RPMI7951 (cell line): ENCODE results near the gene CACNG5. TPM values are rescaled to one million over a fixed set of nuclear protein-coding genes. Genes with fewer than 3 reads are reported as not detected.

Source experiments
- DNase-seq: peaks from one replicate; pipeline ENCODE4 v3.0.0-alpha.2; 2012; ENCODE audit warnings: low read depth
- total RNA-seq: library from RNA; depleted of rRNA; stranded (reverse); fragments of >200 nt; shearing (Covaris generic); gene quantifications from 2 replicates; pipeline ENCODE4 v1.2.3, GENCODE V29; 2014

The CACNG5 gene
- total RNA-seq, 1 experiment from 2014 or later: not detected

DNA sequence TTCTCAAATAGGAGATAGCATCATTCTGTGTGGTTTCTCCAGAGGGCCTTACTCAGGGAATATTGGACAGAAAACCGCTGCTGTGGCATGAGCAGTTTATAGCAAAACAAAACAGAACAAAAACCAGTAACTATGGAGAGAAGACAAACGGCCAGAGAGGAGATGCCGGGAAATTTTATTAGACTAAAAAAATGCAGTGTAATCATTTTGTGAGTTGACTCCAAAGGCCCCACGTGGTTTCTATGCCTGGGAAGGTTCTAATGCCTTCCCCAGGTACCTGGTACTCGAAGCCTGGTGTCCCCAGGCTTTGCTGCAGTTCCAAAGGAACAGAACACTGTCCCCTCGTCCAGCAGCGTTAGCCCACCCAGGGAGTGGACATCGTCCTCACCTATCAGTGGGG, 12.9 kb upstream of the CACNG5 start:
- no peak for DNase-seq

- no peak for DNase-seq
These were observed 8.1 kb upstream of the CACNG5 start for GRCh38 chr17:66826856-66827255.

- DNase-seq: peak; percentile 54
These were observed 5.5 kb upstream of the CACNG5 start for GRCh38 chr17:66829386-66829864.

DNA sequence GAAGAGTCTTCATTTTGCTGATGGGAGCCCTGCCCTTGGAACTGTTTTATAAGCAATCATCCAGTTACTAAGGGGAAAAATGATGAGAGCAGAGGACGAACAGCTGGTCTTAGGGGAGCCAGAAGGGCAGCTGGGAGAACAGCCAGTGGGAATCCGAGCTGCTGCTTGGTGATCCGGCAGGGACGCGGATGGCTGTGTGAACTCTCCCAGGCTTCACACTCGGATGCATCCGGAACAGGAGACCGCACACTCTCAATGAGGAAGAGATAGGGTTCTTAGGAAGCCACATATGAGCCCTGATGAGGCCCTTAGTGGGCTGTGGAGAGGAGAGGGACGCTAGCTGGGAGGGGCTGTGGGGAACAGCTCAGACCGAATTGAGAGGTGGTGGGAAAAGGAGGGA, 5.0 kb upstream of the CACNG5 start:
- DNase-seq: no peak

- no peak for DNase-seq
These were observed 4.5 kb upstream of the CACNG5 start for GRCh38 chr17:66830451-66830850.

DNA sequence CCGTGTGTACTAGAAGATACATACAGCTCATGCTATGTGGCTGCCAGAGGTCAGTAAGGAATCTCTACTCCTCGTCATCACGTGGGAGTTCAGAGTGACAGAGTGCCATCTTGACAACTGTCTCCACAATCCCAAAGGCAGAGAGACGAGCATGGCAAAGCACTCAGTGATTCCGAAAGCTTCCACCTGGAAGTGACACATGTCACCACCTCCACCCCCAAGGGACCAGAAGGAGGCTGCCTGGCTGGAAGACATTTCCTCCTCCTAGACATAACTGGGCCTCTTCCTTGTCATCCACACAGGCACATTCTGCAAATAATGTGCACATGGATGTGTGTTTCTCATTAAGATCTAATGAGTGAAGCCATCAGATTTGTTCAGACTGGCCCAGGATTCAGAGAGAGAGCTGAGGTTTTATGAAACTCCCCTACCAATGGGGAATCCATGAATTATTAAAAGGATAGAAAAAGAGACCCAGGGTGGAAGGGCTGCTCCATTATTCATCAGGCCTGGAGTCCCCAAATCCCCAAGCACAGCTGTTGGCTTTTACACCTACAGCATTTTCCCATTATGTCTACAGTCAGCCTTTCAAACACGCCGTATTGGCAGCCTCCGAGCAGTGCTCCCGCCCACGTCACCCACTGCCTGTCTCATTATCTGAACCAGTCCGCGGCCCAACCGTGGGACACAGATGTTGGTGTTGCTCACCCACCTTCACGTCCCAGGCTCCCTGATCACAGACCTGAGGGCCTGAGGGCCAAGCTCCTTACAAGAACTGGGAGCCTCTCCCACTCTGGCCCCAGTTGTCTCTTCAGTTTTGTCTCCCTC, 3.3 kb upstream of the CACNG5 start:
- no peak for DNase-seq

GRCh38 chr17:66833201-66833600, 1.7 kb upstream of the CACNG5 start:
- no peak for DNase-seq

- DNase-seq: no peak
These were observed 445 bp upstream of the CACNG5 start for GRCh38 chr17:66834426-66834918.

GRCh38 chr17:66835476-66835875, 559 bp downstream of the CACNG5 start:
- DNase-seq: no peak

DNA sequence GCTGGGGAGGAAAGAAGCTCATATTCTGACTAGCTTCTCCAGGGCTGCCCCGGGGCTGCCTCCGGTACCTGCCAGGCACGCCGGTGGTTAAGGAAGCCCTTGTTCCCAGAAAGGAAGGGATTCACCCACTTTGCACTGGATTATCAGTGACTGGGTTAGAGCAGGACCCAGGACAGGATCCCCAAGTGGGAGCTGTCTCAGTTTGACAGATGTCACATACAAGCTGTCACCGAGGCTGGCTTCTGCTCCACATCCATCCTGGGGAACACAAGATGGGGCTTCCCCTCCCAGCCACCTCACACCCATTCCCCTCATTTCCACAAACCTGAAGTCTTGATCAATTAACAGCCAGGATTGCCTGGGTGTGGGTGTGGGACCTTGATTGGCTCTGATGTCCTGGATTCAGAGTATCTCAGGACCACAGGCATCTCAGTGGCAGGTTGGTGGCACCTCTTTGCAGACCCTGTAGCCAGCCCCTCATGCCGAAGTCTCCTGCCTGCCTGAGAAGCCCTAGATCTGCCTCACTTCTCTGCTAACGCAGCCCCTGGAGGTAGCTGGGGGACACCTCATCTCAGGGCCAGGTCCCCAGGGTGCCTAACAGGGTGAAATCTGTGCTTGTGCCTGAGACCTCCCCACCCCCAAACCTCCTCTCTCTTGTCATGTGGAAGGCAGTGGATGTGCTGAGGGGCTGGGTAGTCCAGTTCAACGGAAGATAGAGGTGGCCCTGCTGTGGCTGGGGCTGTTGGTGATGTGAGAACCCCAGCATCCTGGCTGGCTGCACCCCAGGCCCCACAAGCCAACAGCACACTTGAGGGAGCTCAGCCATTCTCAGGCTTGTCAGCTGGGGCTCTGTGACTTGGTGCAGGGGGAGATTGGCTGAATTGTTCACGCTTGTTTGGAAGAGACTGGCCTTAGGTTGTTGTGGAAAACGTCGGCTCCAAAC, 1.4 kb downstream of the CACNG5 start:
- no peak for DNase-seq

- no peak for DNase-seq
These were observed 2.3 kb downstream of the CACNG5 start for GRCh38 chr17:66837226-66837625.

- no peak for DNase-seq
These were observed 3.2 kb downstream of the CACNG5 start for GRCh38 chr17:66837885-66838665.

GRCh38 chr17:66839616-66840015, 4.7 kb downstream of the CACNG5 start:
- DNase-seq: no peak

GRCh38 chr17:66840061-66840460, 5.1 kb downstream of the CACNG5 start:
- no peak for DNase-seq

GRCh38 chr17:66841328-66841727, 6.4 kb downstream of the CACNG5 start:
- DNase-seq: no peak

DNA sequence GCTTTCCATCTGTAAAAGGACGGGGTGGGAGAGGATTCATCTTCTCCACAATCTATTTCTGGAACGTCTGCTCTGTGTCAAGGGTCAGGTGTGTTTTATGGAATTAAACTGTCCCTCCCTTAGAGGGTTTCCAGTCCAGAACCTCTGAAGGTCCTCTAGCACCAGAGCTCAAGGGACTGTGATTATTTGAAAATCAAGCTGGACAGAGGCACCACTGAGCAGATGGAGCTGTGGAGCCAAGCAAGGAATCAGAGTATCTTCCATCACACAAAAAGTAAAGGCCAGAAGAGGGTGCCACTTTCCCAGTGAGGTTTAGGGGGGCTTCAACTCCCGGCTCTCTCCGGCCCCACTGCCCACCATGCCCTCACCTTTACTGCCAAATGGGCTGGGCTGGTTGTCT, 6.8 kb downstream of the CACNG5 start:
- no peak for DNase-seq

- DNase-seq: no peak
These were observed 7.6 kb downstream of the CACNG5 start for GRCh38 chr17:66842505-66842904.

DNA sequence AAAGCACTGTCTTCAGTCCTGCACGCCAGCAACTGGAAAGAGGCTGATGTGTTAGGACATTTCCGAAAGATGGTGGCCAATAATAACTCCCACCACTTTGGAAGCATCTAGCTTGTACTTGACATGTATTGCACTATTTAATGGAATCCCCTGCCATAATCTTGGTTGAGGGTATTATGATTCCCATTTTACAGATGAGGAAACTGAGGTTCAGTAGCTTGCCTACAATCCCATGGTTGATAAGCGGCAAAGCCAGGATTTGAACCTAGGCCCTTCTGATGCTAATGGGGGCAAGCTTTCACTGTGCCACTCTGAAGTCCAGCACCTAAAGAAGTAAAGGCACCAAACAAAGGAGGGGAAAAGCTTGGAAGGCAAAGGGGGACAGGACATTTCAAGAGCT, 8.0 kb downstream of the CACNG5 start:
- DNase-seq: no peak

DNA sequence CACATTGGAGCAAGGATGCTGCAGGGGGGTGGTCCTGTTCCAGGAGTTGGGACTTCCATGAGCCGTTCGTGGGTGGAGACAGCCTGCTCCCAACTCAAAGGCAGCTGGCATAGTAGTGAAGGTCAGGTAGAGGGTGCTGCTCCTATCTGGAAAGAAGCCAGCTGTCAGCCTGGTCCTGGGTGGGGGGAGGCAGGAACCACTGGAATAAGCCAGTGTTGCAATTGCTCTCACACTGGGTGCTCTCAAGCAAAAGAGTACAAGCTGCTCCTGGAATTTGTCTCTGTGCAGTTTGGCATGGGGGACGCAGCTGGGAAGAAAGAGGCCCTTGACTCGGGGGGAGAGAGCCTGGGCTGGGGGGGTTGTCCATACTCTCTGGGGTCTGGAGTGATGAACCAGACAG, 8.7 kb downstream of the CACNG5 start:
- no peak for DNase-seq

DNA sequence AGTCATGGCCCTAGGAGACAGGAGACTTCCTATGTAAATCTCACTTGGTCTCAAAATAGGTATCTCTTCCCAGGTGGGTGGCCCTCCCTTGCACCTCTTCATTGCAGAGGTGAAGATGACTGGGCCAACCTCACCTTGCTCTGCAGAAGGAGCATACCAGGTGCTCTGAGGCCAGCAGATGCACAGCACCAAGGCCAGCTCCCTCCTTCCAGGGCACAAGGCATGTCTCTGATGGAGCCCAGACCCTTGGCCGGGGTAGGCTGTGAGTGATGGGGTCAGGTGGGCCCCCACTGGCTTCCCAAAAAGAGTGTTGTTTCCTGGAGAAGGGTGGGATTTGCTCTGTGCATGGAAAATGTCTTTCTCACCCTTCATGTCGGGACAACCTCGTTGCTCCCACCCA, 12.8 kb downstream of the CACNG5 start:
- DNase-seq: no peak

DNA sequence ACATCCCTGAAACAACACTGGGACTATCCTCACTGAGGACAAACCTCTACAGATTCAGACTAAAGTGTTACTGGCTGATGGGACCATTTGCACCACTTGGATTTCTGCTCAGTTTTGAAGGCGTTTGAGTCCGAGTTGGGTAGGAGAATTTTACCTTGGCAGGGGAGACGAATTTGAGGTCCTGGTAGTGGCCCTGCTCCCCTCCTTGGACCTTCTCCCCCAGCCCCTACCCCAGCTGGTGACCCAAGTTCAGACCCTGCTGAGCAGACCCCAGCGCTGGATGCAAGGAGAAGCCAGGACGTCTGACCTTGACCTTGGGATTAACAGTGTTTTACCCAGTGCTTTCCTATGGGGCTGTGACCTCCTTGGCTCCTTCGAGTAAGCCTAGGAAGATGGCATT, 13.6 kb downstream of the CACNG5 start:
- DNase-seq: no peak
